ENCODE data around the gene MFRP. TPM values are rescaled to one million over a fixed set of nuclear protein-coding genes. Genes with fewer than 3 reads are reported as not detected.

Gene MFRP
- total RNA-seq, 4 donors from 2014 or later, result 0.11 TPM; not detected in 3

DNA sequence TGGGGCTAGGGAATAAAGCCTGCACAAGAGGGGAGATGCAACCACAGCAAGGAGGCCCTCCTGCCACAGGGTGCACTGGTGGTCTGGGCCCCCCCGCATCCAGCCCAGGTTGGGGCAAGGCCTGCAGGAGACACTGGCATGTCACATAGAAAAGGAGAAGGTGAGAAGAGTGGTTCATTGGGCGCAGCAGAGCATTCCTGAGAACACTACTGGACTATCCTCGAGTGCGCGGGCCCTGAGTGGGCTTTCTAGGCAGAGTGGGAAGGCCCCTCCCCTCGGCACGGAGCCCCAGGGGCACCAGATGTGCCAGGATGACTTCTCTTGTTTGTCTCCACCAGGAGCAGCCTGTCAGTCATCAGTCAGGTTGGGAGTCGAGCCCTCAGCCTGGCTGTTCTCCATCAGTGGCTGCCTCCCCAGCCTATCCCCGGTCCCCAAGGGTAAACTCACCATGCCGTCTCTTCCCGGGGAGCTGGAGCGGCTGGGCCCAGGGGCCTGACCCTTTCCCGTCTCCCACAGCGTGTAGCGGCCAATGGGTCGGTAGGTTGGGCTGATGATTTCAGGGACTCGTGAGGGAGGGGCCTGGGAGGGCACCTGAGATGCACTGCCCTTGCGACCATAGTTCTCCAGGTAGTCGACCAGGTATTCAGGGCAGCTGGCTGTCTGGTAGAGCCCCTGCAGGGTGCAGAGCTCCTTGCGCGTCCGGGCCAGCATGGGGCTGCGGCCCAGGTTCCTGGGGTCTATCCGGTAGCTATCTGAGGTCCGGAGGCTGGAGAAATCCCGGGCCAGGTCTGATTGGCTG is 26.0 kb upstream of the MFRP start:
- Histone ChIP-seq H3K27me3 (peaks cover 3% of the 10 kb centered on the region), H3K27ac (no peak overlapping the region), H3K4me3 (no peak overlapping the region), H3K9me3 (no peaks in the 10 kb centered on the region), H3K36me3 (no peaks in the 10 kb centered on the region), H3K4me1 (peaks cover 51% of the 10 kb centered on the region)
- TF ChIP-seq EP300 (IDR thresholded peaks at IDR 0.05) (no peak), POLR2AphosphoS5 (IDR thresholded peaks at IDR 0.05) (no peak)
- 89% methylated on average over 19 of the region's 26 CpGs for WGBS
- peak in 1 of 2 donors; percentile 46 for DNase-seq (ENCODE audit: low spot score in 2 of 2)

DNA sequence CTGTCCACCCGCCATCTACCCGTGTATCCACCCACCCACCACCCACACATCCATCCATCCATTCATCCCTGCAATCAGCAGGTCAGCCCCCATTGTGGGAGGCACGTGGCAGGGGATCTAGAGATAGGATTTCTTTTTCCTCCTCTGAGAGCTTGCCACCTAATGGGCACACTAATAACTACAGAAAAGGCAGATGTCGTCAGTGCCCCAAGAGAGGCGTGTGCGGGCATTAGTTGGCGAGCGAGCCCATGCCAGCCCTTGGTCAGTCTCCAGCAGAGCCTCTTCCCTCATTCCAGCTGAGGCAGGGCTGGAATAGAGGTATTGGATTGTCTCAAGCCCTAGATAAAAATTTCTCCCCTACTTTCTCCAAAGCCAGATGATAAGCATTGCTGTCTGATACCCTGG is 25.3 kb upstream of the MFRP start:
- Histone ChIP-seq H3K27me3 (peaks cover 9% of the 10 kb centered on the region), H3K4me3 (no peak overlapping the region), H3K4me1 (peaks cover 58% of the 10 kb centered on the region), H3K27ac (no peak overlapping the region), H3K9me3 (no peaks in the 10 kb centered on the region), H3K36me3 (no peaks in the 10 kb centered on the region)
- WGBS, result 58% methylated on average over 8 of the region's 8 CpGs
- no peak for DNase-seq (ENCODE audit: low spot score in 2 of 2)
- TF ChIP-seq, protein P1, sequence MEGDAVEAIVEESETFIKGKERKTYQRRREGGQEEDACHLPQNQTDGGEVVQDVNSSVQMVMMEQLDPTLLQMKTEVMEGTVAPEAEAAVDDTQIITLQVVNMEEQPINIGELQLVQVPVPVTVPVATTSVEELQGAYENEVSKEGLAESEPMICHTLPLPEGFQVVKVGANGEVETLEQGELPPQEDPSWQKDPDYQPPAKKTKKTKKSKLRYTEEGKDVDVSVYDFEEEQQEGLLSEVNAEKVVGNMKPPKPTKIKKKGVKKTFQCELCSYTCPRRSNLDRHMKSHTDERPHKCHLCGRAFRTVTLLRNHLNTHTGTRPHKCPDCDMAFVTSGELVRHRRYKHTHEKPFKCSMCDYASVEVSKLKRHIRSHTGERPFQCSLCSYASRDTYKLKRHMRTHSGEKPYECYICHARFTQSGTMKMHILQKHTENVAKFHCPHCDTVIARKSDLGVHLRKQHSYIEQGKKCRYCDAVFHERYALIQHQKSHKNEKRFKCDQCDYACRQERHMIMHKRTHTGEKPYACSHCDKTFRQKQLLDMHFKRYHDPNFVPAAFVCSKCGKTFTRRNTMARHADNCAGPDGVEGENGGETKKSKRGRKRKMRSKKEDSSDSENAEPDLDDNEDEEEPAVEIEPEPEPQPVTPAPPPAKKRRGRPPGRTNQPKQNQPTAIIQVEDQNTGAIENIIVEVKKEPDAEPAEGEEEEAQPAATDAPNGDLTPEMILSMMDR (IDR thresholded peaks at IDR 0.05), result no peak
- TF ChIP-seq EP300 (IDR thresholded peaks at IDR 0.05) (no peak), POLR2AphosphoS5 (IDR thresholded peaks at IDR 0.05) (no peak), POLR2A (IDR thresholded peaks at IDR 0.05) (no peak)

DNA sequence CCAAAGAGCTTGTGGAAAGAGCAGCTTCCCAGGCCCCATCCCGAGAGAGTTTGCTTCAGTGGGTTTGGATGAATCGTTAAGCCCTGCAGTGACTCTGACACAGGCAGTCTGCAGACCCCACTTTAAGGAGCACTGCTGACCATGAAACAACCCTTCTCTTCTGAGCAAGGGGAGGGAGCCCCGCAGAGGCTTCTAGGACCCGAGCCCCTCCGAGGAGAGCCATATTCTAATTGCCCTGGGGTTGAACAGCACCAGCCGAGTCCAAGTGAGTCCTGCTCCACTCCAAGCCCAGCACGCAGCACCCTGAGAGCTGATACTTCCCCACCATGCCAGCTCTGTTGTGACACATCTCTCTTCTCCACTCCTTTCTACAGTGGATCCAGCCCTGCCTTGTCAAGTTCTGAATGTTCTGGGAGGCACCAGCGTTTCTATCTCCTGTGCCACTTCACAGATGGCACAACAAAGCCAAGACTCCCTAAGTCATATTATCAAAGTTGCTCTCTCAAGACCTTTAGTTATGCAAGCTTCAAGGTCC is 24.6 kb upstream of the MFRP start:
- H3K4me1 ChIP-seq, result peaks cover 59% of the 10 kb centered on the region
- no peaks in the 10 kb centered on the region for H3K9me3 ChIP-seq
- H3K27ac ChIP-seq, result no peak overlapping the region
- no peak for DNase-seq (ENCODE audit: low spot score in 2 of 2)
- 73% methylated on average over 7 of the region's 8 CpGs for WGBS
- TF ChIP-seq EP300 (IDR thresholded peaks at IDR 0.05) (no peak), POLR2A (IDR thresholded peaks at IDR 0.05) (no peak), POLR2AphosphoS5 (IDR thresholded peaks at IDR 0.05) (no peak)
- TF ChIP-seq, protein P1 (IDR thresholded peaks at IDR 0.05), result no peak
- H3K27me3 ChIP-seq, result peaks cover 9% of the 10 kb centered on the region
- no peak overlapping the region for H3K4me3 ChIP-seq
- no peaks in the 10 kb centered on the region for H3K36me3 ChIP-seq

DNA sequence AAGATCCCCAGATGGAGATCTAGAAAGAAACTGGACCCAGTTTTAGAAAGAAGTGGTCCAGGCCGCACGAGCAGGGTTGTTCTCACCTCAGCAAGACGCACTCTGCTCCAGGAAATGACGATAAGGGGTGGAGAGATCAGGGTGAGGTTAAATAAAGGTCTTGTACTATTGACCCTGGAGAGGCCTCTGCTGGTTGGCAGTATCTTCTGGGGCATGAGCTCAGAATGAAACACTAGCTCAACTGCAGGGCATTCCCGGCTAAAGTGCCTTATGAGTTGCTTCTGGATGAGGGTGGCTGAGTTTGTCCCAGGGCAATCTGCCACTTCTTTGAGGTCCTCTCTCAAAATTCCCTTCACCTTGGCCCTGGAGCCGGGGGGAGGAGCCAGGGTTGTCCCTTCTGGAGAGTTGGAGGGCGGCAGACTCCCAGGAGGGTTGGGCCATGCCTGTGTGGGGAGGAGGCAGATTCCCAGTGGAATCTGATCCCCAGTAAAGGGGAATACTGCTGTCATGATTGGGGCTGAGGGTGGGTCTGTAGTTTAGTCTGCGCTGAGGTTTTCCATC is 24.1 kb upstream of the MFRP start:
- Histone ChIP-seq H3K36me3 (no peaks in the 10 kb centered on the region), H3K4me3 (no peak overlapping the region), H3K27me3 (peaks cover 10% of the 10 kb centered on the region), H3K9me3 (no peaks in the 10 kb centered on the region), H3K27ac (no peak overlapping the region), H3K4me1 (peaks cover 55% of the 10 kb centered on the region)
- 72% methylated on average over 8 of the region's 8 CpGs for WGBS
- TF ChIP-seq, protein P1 (IDR thresholded peaks at IDR 0.05), result no peak
- no peak for TF ChIP-seq EP300 (IDR thresholded peaks at IDR 0.05)
- no peak for TF ChIP-seq POLR2AphosphoS5 (IDR thresholded peaks at IDR 0.05)
- TF ChIP-seq POLR2A (IDR thresholded peaks at IDR 0.05), result no peak
- peak in 1 of 2 donors; percentile 54 for DNase-seq (ENCODE audit: low spot score in 2 of 2)

DNA sequence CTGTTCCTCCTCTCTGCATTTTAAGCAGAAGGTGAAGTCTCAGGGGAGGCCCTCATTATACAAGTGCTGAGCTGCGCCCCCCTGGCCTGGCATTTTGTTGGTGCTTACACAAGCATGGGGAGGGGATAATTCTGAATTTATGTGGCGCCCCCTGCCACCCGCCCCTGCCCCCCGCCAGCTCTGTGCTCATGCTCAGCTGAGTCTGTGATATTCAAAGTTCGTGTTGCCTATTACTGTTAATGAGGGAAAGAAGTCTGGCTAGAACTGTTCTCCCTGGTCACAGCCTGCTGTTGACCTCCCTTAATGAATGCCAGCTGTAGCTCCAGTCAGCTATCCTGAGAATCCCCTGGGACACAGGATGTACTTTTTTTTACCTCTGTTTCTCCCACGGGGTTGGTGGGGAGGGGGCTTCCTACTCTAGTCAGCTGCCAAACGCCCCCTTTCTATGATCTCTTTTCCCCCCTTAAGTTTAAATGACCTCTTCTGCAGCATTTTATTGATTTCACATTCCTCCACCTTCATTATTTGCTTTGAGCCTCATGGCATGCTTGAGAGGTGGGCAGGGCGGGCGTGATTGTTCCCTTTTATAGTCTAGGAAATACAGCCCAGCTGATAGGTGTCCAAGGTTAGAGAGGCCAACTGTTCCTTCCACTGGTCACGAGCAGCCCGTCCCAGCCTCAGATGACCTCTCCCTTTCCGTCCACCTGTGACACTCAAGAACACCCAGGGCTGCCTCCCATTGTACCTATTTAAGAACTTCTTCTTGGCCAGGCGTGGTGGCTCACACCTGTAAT is 22.8 kb upstream of the MFRP start:
- Histone ChIP-seq H3K27ac (no peak overlapping the region), H3K4me3 (no peak overlapping the region), H3K9me3 (no peaks in the 10 kb centered on the region), H3K4me1 (peaks cover 54% of the 10 kb centered on the region), H3K36me3 (no peaks in the 10 kb centered on the region), H3K27me3 (peaks cover 21% of the 10 kb centered on the region)
- no peak for DNase-seq (ENCODE audit: low spot score in 2 of 2)
- no peak for TF ChIP-seq POLR2AphosphoS5 (IDR thresholded peaks at IDR 0.05)
- TF ChIP-seq, protein P1 (IDR thresholded peaks at IDR 0.05), result no peak
- TF ChIP-seq POLR2A (IDR thresholded peaks at IDR 0.05), result no peak
- no peak for TF ChIP-seq EP300 (IDR thresholded peaks at IDR 0.05)
- WGBS, result 78% methylated on average over 13 of the region's 13 CpGs
